ENCODE data around the gene ANKRD34A. TPM values are rescaled to one million over a fixed set of nuclear protein-coding genes. Genes with fewer than 3 reads are reported as not detected.

The ANKRD34A gene
- total and polyA plus RNA-seq, 2 of the 8 experiments (the other 6 are each of a cell fraction or from before 2014, with no cell fraction given) = 0.15 to 0.20 TPM

DNA sequence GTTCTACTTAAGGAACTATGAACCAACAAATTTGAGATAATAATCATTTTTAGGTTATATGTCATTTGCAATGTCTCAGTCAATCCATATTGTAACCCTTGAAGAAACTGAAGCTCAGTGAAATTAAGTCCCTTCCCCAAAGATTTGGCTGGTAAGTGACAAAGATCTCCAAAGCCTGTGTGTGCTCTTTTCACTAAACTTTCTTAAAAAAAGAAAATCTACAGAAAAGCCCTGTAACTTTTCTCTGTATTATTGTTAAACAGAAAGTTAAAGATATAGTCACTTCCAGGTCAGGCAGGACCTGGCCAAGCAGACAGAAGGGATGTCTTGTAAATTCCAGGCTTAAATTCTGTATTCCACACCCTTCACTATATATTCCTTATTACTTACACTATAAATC lies 8.0 kb downstream of the ANKRD34A start:
- no peak overlapping the region for H4K91ac ChIP-seq (replicated peaks; ENCODE audit: insufficient read length, low read length)
- H3K4me1 ChIP-seq (replicated peaks in 1 of 4; ENCODE audit: control insufficient read depth in 3 of 4, insufficient read depth in 4 of 4, low read length in 3 of 4) = peaks cover 0 to 6% (median under 1%) of the 10 kb centered on the region in 4 experiments; a peak in 3 of 7 replicates
- H3K27ac ChIP-seq (ENCODE audit: low read depth, low read length) = no peak overlapping the region
- no peaks in the 10 kb centered on the region for H3K9me3 ChIP-seq (ENCODE audit: insufficient read depth in 2 of 2, low read depth in 1 of 2, low read length in 1 of 2)
- H3K4ac ChIP-seq (replicated peaks; ENCODE audit: insufficient read length, low read depth, low read length) = no peak overlapping the region
- no peak overlapping the region for H2BK120ac ChIP-seq (replicated peaks; ENCODE audit: low read depth, low read length)
- H3K4me2 ChIP-seq (ENCODE audit: insufficient read depth in 1 of 2, low read depth in 2 of 2, low read length in 2 of 2) = no peak overlapping the region; a peak in 1 of 4 replicates
- no peak overlapping the region for H4K8ac ChIP-seq (ENCODE audit: extremely low read depth, insufficient read depth, low read length)
- H3K18ac ChIP-seq (ENCODE audit: extremely low read depth, low read length) = no peak overlapping the region
- no peak overlapping the region for H3K23ac ChIP-seq (ENCODE audit: insufficient read length)
- H2BK5ac ChIP-seq (ENCODE audit: low read depth, low read length) = no peak overlapping the region
- peaks cover 5 to 53% (median 39%) of the 10 kb centered on the region in 4 experiments for H3K27me3 ChIP-seq (replicated peaks in 1 of 4; ENCODE audit: control insufficient read depth in 3 of 4, extremely low read depth in 1 of 4, insufficient read depth in 3 of 4, low read length in 3 of 4)
- H4K20me1 ChIP-seq (replicated peaks in 1 of 2; ENCODE audit: control insufficient read depth in 1 of 2, insufficient read depth in 2 of 2, low read length in 2 of 2) = peaks cover 0 to 2% of the 10 kb centered on the region in 2 experiments
- peaks cover 12% of the 10 kb centered on the region for H3K23me2 ChIP-seq (ENCODE audit: low read depth, low read length)
- no peak for FAIRE-seq
- no peaks in the 10 kb centered on the region for H3K79me2 ChIP-seq (ENCODE audit: control insufficient read depth in 1 of 2, insufficient read depth in 2 of 2, low read length in 2 of 2)
- no peak overlapping the region for H4K5ac ChIP-seq (ENCODE audit: insufficient read length, low read depth, low read length)
- H3K79me1 ChIP-seq (ENCODE audit: low read depth, low read length) = no peaks in the 10 kb centered on the region
- H2BK15ac ChIP-seq (ENCODE audit: low read length) = no peak overlapping the region
- TF ChIP-seq SIX5 (IDR thresholded peaks at IDR 0.05; ENCODE audit: low read depth, low read length) (no peak), ASH2L (IDR thresholded peaks at IDR 0.05; ENCODE audit: low read length) (no peak), CEBPB (IDR thresholded peaks at IDR 0.05; ENCODE audit: low read depth, low read length) (no peak), SP1 (IDR thresholded peaks at IDR 0.05; ENCODE audit: low read depth, low read length) (no peak), CBX5 (IDR thresholded peaks at IDR 0.05; ENCODE audit: low read depth, low read length) (no peak), RAD21 (IDR thresholded peaks at IDR 0.05 in 1 of 2, conservative IDR thresholded peaks at IDR 0.05 in 1 of 2; ENCODE audit: low read depth in 2 of 2, low read length in 2 of 2) (no peak), SRF (IDR thresholded peaks at IDR 0.05; ENCODE audit: low read depth, low read length) (no peak), BCL11A (IDR thresholded peaks at IDR 0.05; ENCODE audit: low read depth in 2 of 2, low read length in 2 of 2) (no peak)
- H2BK20ac ChIP-seq (ENCODE audit: low read length) = no peak overlapping the region
- no peak for DNase-seq (ENCODE audit: low read depth in 1 of 2, low spot score in 2 of 2)
- H3K4me3 ChIP-seq (ENCODE audit: extremely low read depth in 1 of 4, insufficient read depth in 2 of 4, low read depth in 3 of 4, low read length in 4 of 4) = no peak overlapping the region
- CTCF ChIA-PET (ENCODE audit: partially characterized antibody) = interaction anchor here (1.5 to 3.4 kb wide), 2 partner anchors 20 to 64 kb away, joined by 3 to 14 read pairs; no protein-coding TSS in a partner anchor
- no peak overlapping the region for H2AK5ac ChIP-seq (ENCODE audit: low read depth, low read length)
- POLR2A ChIA-PET (ENCODE audit: partially characterized antibody) = interaction anchor here (1.2 kb wide), 1 partner anchor 18 kb away, joined by 3 read pairs; no protein-coding TSS in a partner anchor
- H3K56ac ChIP-seq (replicated peaks; ENCODE audit: insufficient read length, low read depth, low read length) = no peak overlapping the region
- H3K36me3 ChIP-seq (ENCODE audit: control insufficient read depth in 2 of 4, insufficient read depth in 4 of 4, low read length in 3 of 4) = no peaks in the 10 kb centered on the region
- no peak overlapping the region for H2BK12ac ChIP-seq (ENCODE audit: low read depth, low read length)
- no peak overlapping the region for H3K14ac ChIP-seq (ENCODE audit: insufficient read length)
- H3K9ac ChIP-seq (replicated peaks in 1 of 4; ENCODE audit: extremely low read depth in 1 of 4, low read depth in 3 of 4, low read length in 3 of 4) = no peak overlapping the region
- H2AFZ ChIP-seq (ENCODE audit: low read length) = no peak overlapping the region

All from H1 (cell line).